HCT116 (cell line): Measurements from ENCODE around the gene COL28A1. TPM values are rescaled to one million over a fixed set of nuclear protein-coding genes. Genes with fewer than 3 reads are reported as not detected.

Experiments used
- ATAC-seq: fragments of 200-7000 bp; cut with Tn5 transposase; 2 replicates; pipeline ENCODE4 v1.9.1; 2020; ENCODE audit warnings: mild to moderate bottlenecking, moderate library complexity
- BruUV-seq: library from RNA; stranded (reverse); fragments of 400-500 nt; replicated peaks from 2 replicates; lab custom pipeline; 2021; lab: Mats Ljungman, UMichigan
- CTCF ChIA-PET: fragments of 300-600 bp; sonication (Branson Sonifier 250); formaldehyde crosslinking; loops from one replicate; lab custom pipeline; 2021; ENCODE audit warnings: antibody characterized with exemption; lab: Charles Lee
- POLR2A ChIA-PET: fragments of 300-600, 350-600 bp; sonication (Branson Sonifier 250); formaldehyde crosslinking; loops from one replicate; lab custom pipeline; 2021; ENCODE audit warnings: antibody characterized with exemption; lab: Charles Lee
- RAD21 ChIA-PET, 2 experiments: fragments of 300-600 bp; sonication (Branson Sonifier 250); formaldehyde crosslinking; loops; one replicate each; lab custom pipeline; 2023; ENCODE audit warnings: low total read pairs in 2 of 2; ENCODE audit not compliant: uncharacterized antibody in 2 of 2, unreplicated experiment in 2 of 2, low non-redundant PET in 1 of 2; lab: Charles Lee
- DNase-seq: peaks from one replicate; pipeline ENCODE4 v3.0.0-alpha.2; 2010; ENCODE audit warnings: low read depth, low spot score
- H2AFZ ChIP-seq: fragments of 200-600 bp; shearing (Covaris generic), sonication (generic); 2 replicates; pipeline ENCODE4 v1.6.1; 2017; ENCODE audit warnings: low read depth, mixed run types, mixed read lengths, antibody characterized with exemption, low read length; ENCODE audit not compliant: poor library complexity, severe bottlenecking
- H3K27ac ChIP-seq: 2 replicates; pipeline ENCODE4 v1.5.1; 2012; ENCODE audit warnings: low read depth, low read length
- H3K27me3 ChIP-seq: fragments of 200-600 bp; sonication (generic); 2 replicates; pipeline ENCODE4 v1.6.1; 2016; ENCODE audit warnings: mixed run types, low read length, mixed read lengths; ENCODE audit not compliant: insufficient read depth
- H3K36me3 ChIP-seq, 2 experiments: fragments of 200-500 bp in 1 of 2; fragments of 200-600 bp in 1 of 2; sonication (Bioruptor generic) in 1 of 2; sonication (generic) in 1 of 2; 2 replicates each; pipeline versions ENCODE4 v1.5.1 to v1.6.1; 2014 to 2016; ENCODE audit warnings: low read length in 2 of 2, inconsistent platforms in 1 of 2, mixed read lengths in 1 of 2, mixed run types in 1 of 2; ENCODE audit not compliant: insufficient read depth in 2 of 2, control insufficient read depth in 1 of 2
- H3K4me1 ChIP-seq, 2 experiments: fragments of 200-600 bp in 1 of 2; sonication (generic) in 1 of 2; 2 replicates each; pipeline versions ENCODE4 v1.5.1 to v1.6.1; 2012 to 2017; ENCODE audit warnings: low read length in 2 of 2, inconsistent platforms in 1 of 2, mild to moderate bottlenecking in 1 of 2, mixed read lengths in 1 of 2, mixed run types in 1 of 2, moderate library complexity in 1 of 2; ENCODE audit not compliant: insufficient read depth in 2 of 2, control insufficient read depth in 1 of 2
- H3K4me2 ChIP-seq: fragments of 200-600 bp; sonication (generic); 2 replicates; pipeline ENCODE4 v1.6.1; 2017; ENCODE audit warnings: mixed run types, low read length, mixed read lengths
- H3K4me3 ChIP-seq, 2 experiments: fragments of 200-600 bp in 1 of 2; sonication (generic) in 1 of 2; replicated peaks in 1 of 2; 2 replicates each; pipeline ENCODE4 v1.5.1; 2011 to 2016; ENCODE audit warnings: low read length in 2 of 2, control low read depth in 1 of 2, low read depth in 1 of 2, mild to moderate bottlenecking in 1 of 2, mixed read lengths in 1 of 2, mixed run types in 1 of 2
- H3K79me2 ChIP-seq: fragments of 200-600 bp; sonication (generic); 2 replicates; pipeline ENCODE4 v1.6.1; 2017; ENCODE audit warnings: mild to moderate bottlenecking, mixed run types, low read length, moderate library complexity, mixed read lengths; ENCODE audit not compliant: insufficient read depth
- H3K9ac ChIP-seq: fragments of 200-600 bp; sonication (generic); 2 replicates; pipeline ENCODE4 v1.6.1; 2016; ENCODE audit warnings: low read length, mixed read lengths
- H3K9me2 ChIP-seq: fragments of 200-600 bp; sonication (generic), shearing (Covaris generic); 2 replicates; pipeline ENCODE4 v1.6.1; 2017; ENCODE audit warnings: mixed run types, mild to moderate bottlenecking, moderate library complexity; ENCODE audit not compliant: insufficient read depth
- H3K9me3 ChIP-seq, 2 experiments: fragments of 200-500 bp in 1 of 2; fragments of 200-600 bp in 1 of 2; sonication (Bioruptor generic) in 1 of 2; sonication (generic) in 1 of 2; 2 replicates each; pipeline ENCODE4 v1.6.1; 2014 to 2017; ENCODE audit warnings: low read length in 2 of 2, mixed read lengths in 2 of 2, inconsistent platforms in 1 of 2, low read depth in 1 of 2, mild to moderate bottlenecking in 1 of 2, mixed run types in 1 of 2, moderate library complexity in 1 of 2; ENCODE audit not compliant: control insufficient read depth in 1 of 2, insufficient read depth in 1 of 2
- H4K20me1 ChIP-seq: fragments of 200-600 bp; sonication (generic), shearing (Covaris generic); 2 replicates; pipeline ENCODE4 v1.6.1; 2017; ENCODE audit warnings: mixed run types, mild to moderate bottlenecking, moderate library complexity; ENCODE audit not compliant: insufficient read depth
- ATF3 ChIP-seq: IDR thresholded peaks from 2 replicates; pipeline ENCODE4 v1.6.1; 2012
- CBX3 ChIP-seq: IDR thresholded peaks from 2 replicates; pipeline ENCODE4 v1.6.1; 2012; ENCODE audit warnings: low read depth
- CEBPB ChIP-seq: IDR thresholded peaks from 2 replicates; pipeline ENCODE4 v1.6.1; 2012; ENCODE audit warnings: low read depth
- EGR1 ChIP-seq: IDR thresholded peaks from 2 replicates; pipeline ENCODE4 v1.6.1; 2012; ENCODE audit warnings: low read depth
- EZH2 ChIP-seq: fragments of 200-600 bp; sonication (generic); IDR thresholded peaks from 2 replicates; pipeline ENCODE4 v1.6.1; 2017; ENCODE audit warnings: antibody characterized with exemption, mixed run types
- EZH2phosphoT487 ChIP-seq: fragments of 200-600 bp; IDR thresholded peaks from 2 replicates; pipeline ENCODE4 v1.6.1; 2018; ENCODE audit warnings: antibody characterized with exemption, borderline replicate concordance
- FOSL1 ChIP-seq: IDR thresholded peaks from 2 replicates; pipeline ENCODE4 v1.6.1; 2012; ENCODE audit warnings: low read depth
- JUND ChIP-seq: IDR thresholded peaks from 2 replicates; pipeline ENCODE4 v1.6.1; 2012
- MAX ChIP-seq: IDR thresholded peaks from 2 replicates; pipeline ENCODE4 v1.6.1; 2012
- POLR2AphosphoS5 ChIP-seq: IDR thresholded peaks from 2 replicates; pipeline ENCODE4 v1.6.1; 2011; ENCODE audit warnings: mild to moderate bottlenecking, low read depth, low read length, moderate library complexity
- REST ChIP-seq: IDR thresholded peaks from 2 replicates; pipeline ENCODE4 v1.6.1; 2012; ENCODE audit warnings: low read depth
- YY1 ChIP-seq: IDR thresholded peaks from 2 replicates; pipeline ENCODE4 v1.6.1; 2011; ENCODE audit warnings: low read length, low read depth, moderate library complexity, mild to moderate bottlenecking; ENCODE audit not compliant: insufficient replicate concordance; ENCODE audit errors: extremely low read depth
- ZFX ChIP-seq: fragments of 450-650 bp; IDR thresholded peaks from 2 replicates; pipeline ENCODE4 v1.6.1; 2017
- intact Hi-C: fragments of 100-400 bp; cut with micrococcal nuclease; formaldehyde crosslinking; loops from 2 replicates; pipeline ENCODE4 v1.10.0; 2022
- total RNA-seq: library from RNA; stranded (reverse); gene quantifications from one replicate; pipeline ENCODE4 v1.2.1, GENCODE V29; 2021; ENCODE audit not compliant: unreplicated experiment

The COL28A1 gene
- total RNA-seq, 1 experiment from 2014 or later = 0.12 TPM

GRCh38 chr7:7318601-7319000 lies 217.1 kb downstream of the COL28A1 start:
- no peaks in the 10 kb centered on the region for H3K36me3 ChIP-seq
- BruUV-seq = no TSS peak
- intact Hi-C loops = no loop called here
- TF ChIP-seq ATF3 (no peak), MAX (no peak), EZH2 (no peak), CEBPB (no peak), POLR2AphosphoS5 (no peak), CBX3 (no peak), ZFX (no peak), EZH2phosphoT487 (no peak), JUND (no peak), REST (no peak), YY1 (no peak), EGR1 (no peak), FOSL1 (no peak)
- H3K4me2 ChIP-seq = no peak overlapping the region
- DNase-seq (no peak), ATAC-seq (no peak)
- H3K4me1 ChIP-seq = no peaks in the 10 kb centered on the region
- H3K9me3 ChIP-seq = no peaks in the 10 kb centered on the region
- H2AFZ ChIP-seq = no peak overlapping the region
- ChIA-PET POLR2A (no interaction called here), CTCF (no interaction called here), RAD21 (no interaction called here)
- no peaks in the 10 kb centered on the region for H4K20me1 ChIP-seq
- H3K9me2 ChIP-seq = no peaks in the 10 kb centered on the region
- no peak overlapping the region for H3K4me3 ChIP-seq
- H3K27ac ChIP-seq = no peak overlapping the region
- H3K79me2 ChIP-seq = no peaks in the 10 kb centered on the region
- H3K27me3 ChIP-seq = no peaks in the 10 kb centered on the region
- no peak overlapping the region for H3K9ac ChIP-seq
